Adrenal gland (tissue), 12 donors: ENCODE measurements around the gene SPINT1. TPM values are rescaled to one million over a fixed set of nuclear protein-coding genes. Genes with fewer than 3 reads are reported as not detected.

Source experiments
- DNase-seq, 7 donors: peaks; one replicate each; pipeline ENCODE4 v3.0.0-alpha.2; 2019 to 2020
- H3K27ac ChIP-seq, 5 donors: fragments of 200-600 bp; sonication (generic) in 4 of 5; 1 replicate in 3 of 5; 2 replicates in 2 of 5; pipeline versions ENCODE4 v1.5.1 to v1.8.0; 2016 to 2020; ENCODE audit warnings: mild to moderate bottlenecking in 1 of 5
- H3K27me3 ChIP-seq: fragments of 200-600 bp; 2 replicates; pipeline ENCODE4 v1.8.0; 2021
- H3K36me3 ChIP-seq, 2 donors: fragments of 200-600 bp; replicated peaks in 1 of 2; 1 replicate in 1 of 2; 2 replicates in 1 of 2; pipeline versions ENCODE4 v1.5.1 to v1.8.0; 2018 to 2022
- H3K4me1 ChIP-seq, 2 donors: fragments of 200-600 bp; replicated peaks in 1 of 2; 1 replicate in 1 of 2; 2 replicates in 1 of 2; pipeline versions ENCODE4 v1.5.1 to v1.8.0; 2018 to 2021
- H3K4me3 ChIP-seq, 4 donors: fragments of 200-600 bp; sonication (generic) in 3 of 4; one replicate each; pipeline ENCODE4 v1.5.1; 2016 to 2018
- H3K9me3 ChIP-seq, 3 donors: fragments of 200-600 bp; sonication (generic) in 1 of 3; replicated peaks in 1 of 3; 1 replicate in 2 of 3; 2 replicates in 1 of 3; pipeline versions ENCODE4 v1.5.1 to v1.8.0; 2016 to 2021
- CTCF ChIP-seq, 6 experiments: fragments of 450-650 bp in 4 of 6; fragments of 200-600 bp in 2 of 6; sonication (generic) in 1 of 6; IDR thresholded peaks; 1 replicate in 5 of 6; 2 replicates in 1 of 6; pipeline versions ENCODE4 v1.5.1 to v1.8.0; 2016 to 2021; ENCODE audit warnings: antibody characterized with exemption in 6 of 6, mild to moderate bottlenecking in 2 of 6, moderate library complexity in 1 of 6
- POLR2A ChIP-seq, 2 donors: fragments of 450-650 bp; IDR thresholded peaks; one replicate each; pipeline ENCODE4 v1.6.1; 2017; ENCODE audit warnings: antibody characterized with exemption in 2 of 2, mild to moderate bottlenecking in 2 of 2, moderate library complexity in 1 of 2
- WGBS, 4 donors: extraction: QIAGEN DNeasy Blood & Tissue Kit in 2 of 4; methylation state at CpG; one replicate each; pipeline versions ENCODE4 v1.1.5 to v1.1.7; 2013 to 2017; 5-methylcytosine and 5-hydroxymethylcytosine counted together
- intact Hi-C, 2 donors: fragments of 100-400 bp; cut with DNase I; formaldehyde crosslinking; loops; one replicate each; pipeline versions ENCODE4 v1.14.1 to v1.15.0; 2022 to 2023
- polyA plus RNA-seq, 3 donors: library from polyadenylated mRNA; stranded (reverse); fragments of 200-250 nt in 2 of 3; fragments of 350-450 nt in 1 of 3; fragmentation: Illumina TruSeq in 1 of 3; extraction: RNeasy Lipid Tissue Mini Kit (QIAGEN cat#74804) in 1 of 3; gene quantifications; one replicate each; pipeline ENCODE4 v1.2.3, GENCODE V29; 2013 to 2014
- total RNA-seq, 9 donors: library from RNA; depleted of rRNA in 4 of 9; stranded (reverse); fragments of >200 nt in 4 of 9; fragments of 120-200 nt in 1 of 9; fragmentation: NEBNext Ultra II Directional in 1 of 9; extraction: Animal tissue kit (Norgen Biotek cat#: 25700) in 1 of 9; gene quantifications; one replicate each; pipeline versions ENCODE4 v1.1.0 to v1.2.4, GENCODE V29; 2013 to 2023
- donor health status: healthy with polysubstance abuse.
- donor health status: Bipolar disorder and iron deficiency.
- donor health status: DM: yes; HTN: yes; CAD: no.
- donor health status: DM: no; HTN: no; CAD: no.
- donor health status: DM: no; HTN: no; CAD: no.
- donor health status: DM: yes; HTN: yes; CAD: no.

SPINT1 gene
- total and polyA plus RNA-seq, 12 donors = 0.17 to 5.1 (median 1.2) TPM

- no peak for TF ChIP-seq POLR2A (IDR thresholded peaks at IDR 0.05)
- no peak for TF ChIP-seq CTCF (IDR thresholded peaks at IDR 0.05)
- H3K27me3 ChIP-seq = no peaks in the 10 kb centered on the region
- DNase-seq = no peak
- H3K36me3 ChIP-seq = no peaks in the 10 kb centered on the region
- no peak overlapping the region for H3K4me3 ChIP-seq
- intact Hi-C loops = loop anchor here in 1 of 2 donors (10.0 kb wide), 1 partner anchor 277 kb away; no protein-coding TSS in a partner anchor
- H3K27ac ChIP-seq = no peak overlapping the region
- WGBS, 4 donors = 91 to 99% (median 93%) methylated on average over 6 of the region's 6 CpGs
- H3K4me1 ChIP-seq = no peaks in the 10 kb centered on the region
- no peaks in the 10 kb centered on the region for H3K9me3 ChIP-seq
These were observed 37.5 kb downstream of the SPINT1 start for GRCh38 chr15:40881351-40881750.

GRCh38 chr15:40886586-40886985 lies 42.7 kb downstream of the SPINT1 start:
- TF ChIP-seq POLR2A (IDR thresholded peaks at IDR 0.05) = no peak
- no peak for TF ChIP-seq CTCF (IDR thresholded peaks at IDR 0.05)
- 71 to 90% (median 85%) methylated on average over 1 of the region's 1 CpG for WGBS, 4 donors
- H3K27ac ChIP-seq = no peak overlapping the region
- H3K27me3 ChIP-seq = no peaks in the 10 kb centered on the region
- intact Hi-C loops = loop anchor here in 1 of 2 donors (10.0 kb wide), 1 partner anchor 282 kb away; no protein-coding TSS in a partner anchor
- DNase-seq = no peak
- H3K4me3 ChIP-seq = no peak overlapping the region
- H3K9me3 ChIP-seq = no peaks in the 10 kb centered on the region
- no peaks in the 10 kb centered on the region for H3K36me3 ChIP-seq
- H3K4me1 ChIP-seq = no peaks in the 10 kb centered on the region

GRCh38 chr15:40889112-40889511 lies 45.3 kb downstream of the SPINT1 start:
- H3K27me3 ChIP-seq = no peaks in the 10 kb centered on the region
- no peaks in the 10 kb centered on the region for H3K4me1 ChIP-seq
- no peaks in the 10 kb centered on the region for H3K36me3 ChIP-seq
- no peak overlapping the region for H3K4me3 ChIP-seq
- no peak for DNase-seq
- intact Hi-C loops = loop anchor here in 1 of 2 donors (10.0 kb wide), 1 partner anchor 284 kb away; no protein-coding TSS in a partner anchor
- TF ChIP-seq POLR2A (IDR thresholded peaks at IDR 0.05) (no peak), CTCF (IDR thresholded peaks at IDR 0.05) (no peak)
- H3K27ac ChIP-seq = no peak overlapping the region
- no peaks in the 10 kb centered on the region for H3K9me3 ChIP-seq

GRCh38 chr15:40891138-40891537 lies 47.3 kb downstream of the SPINT1 start:
- DNase-seq = no peak
- intact Hi-C loops = loop anchor here (5.0 to 10.0 kb wide), 3 partner anchors 34 to 196 kb away; partner anchors contain the start of gene RAD51 (in 1 of the 2)
- H3K9me3 ChIP-seq = no peaks in the 10 kb centered on the region

More at GRCh38 chr15:40891138-40891537, 47.3 kb downstream of the SPINT1 start:
- TF ChIP-seq CTCF (IDR thresholded peaks at IDR 0.05) (no peak), POLR2A (IDR thresholded peaks at IDR 0.05) (no peak)
- Histone ChIP-seq H3K36me3 (peaks cover 0 to 4% of the 10 kb centered on the region in 2 donors), H3K27me3 (no peaks in the 10 kb centered on the region), H3K4me1 (peaks cover 0 to 11% of the 10 kb centered on the region in 2 donors), H3K4me3 (no peak overlapping the region), H3K27ac (no peak overlapping the region)
- 74 to 81% (median 76%) methylated on average over 5 of the region's 5 CpGs for WGBS, 4 donors
